ENCODE data around the gene AOPEP.
A peak's percentile ranks its signal among the peaks of the same experiment; 100 is the strongest.

Gene AOPEP

GRCh38 chr9:94860678-94861588 is 134.4 kb downstream of the AOPEP start:
- Histone ChIP-seq H3K4me3 (peak overlapping the region; percentile 38), H3K4me2 (peak overlapping the region; percentile 95), H3K9me3 (peaks cover 10% of the 10 kb centered on the region), H3K36me3 (no peaks in the 10 kb centered on the region; the same call in 1 of the 2 replicates), H3K9ac (peak overlapping the region; percentile 75), H3K27me3 (no peaks in the 10 kb centered on the region), H3K27ac (peak overlapping the region; percentile 94), H3K4me1 (peaks cover 82% of the 10 kb centered on the region), H4K20me1 (no peaks in the 10 kb centered on the region; the same call in 1 of the 2 replicates)
- TF ChIP-seq Cebpa-rat (IDR thresholded peaks at IDR 0.05) = peak; percentile 41; the same call in 1 of the 2 replicates

DNA sequence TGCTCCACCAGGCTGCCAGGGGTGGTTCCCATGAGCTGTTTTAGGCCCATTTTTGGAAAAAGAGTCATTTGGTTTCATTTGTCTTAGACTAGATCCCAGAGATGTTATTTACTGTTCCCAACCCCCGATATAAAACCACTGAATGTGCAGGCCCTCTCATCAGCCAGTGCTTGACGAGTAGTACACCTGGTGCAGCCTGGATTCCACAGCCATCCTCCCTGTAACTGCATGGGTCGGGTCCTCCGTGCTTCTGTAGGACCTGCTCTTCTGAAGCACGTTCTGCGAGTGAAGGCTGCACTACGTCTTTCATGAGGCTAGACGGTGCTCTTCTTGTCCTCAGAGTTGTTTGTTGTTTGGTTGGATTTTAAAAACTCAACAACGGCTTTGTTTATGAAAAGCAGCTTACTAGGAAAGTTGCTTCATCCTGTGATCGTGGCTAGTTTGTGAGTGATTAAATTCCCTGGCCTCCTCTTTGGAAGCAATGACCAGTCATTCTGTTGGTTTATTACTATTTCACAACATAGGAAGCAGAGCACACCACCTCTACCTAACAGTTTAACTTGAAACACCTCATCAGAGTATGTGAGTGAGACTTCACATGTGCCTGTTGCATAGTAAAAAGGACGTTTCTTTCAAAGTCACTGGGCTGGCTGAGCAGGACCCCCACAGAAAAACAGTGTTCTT is 135.2 kb downstream of the AOPEP start:
- no peaks in the 10 kb centered on the region; the same call in 1 of the 2 replicates for H4K20me1 ChIP-seq
- H3K4me3 ChIP-seq = peak overlapping the region; percentile 38
- TF ChIP-seq Cebpa-rat (IDR thresholded peaks at IDR 0.05) = no peak
- peak overlapping the region; percentile 94 for H3K27ac ChIP-seq
- peak overlapping the region; percentile 75 for H3K9ac ChIP-seq
- H3K4me1 ChIP-seq = peaks cover 84% of the 10 kb centered on the region
- peak overlapping the region; percentile 95 for H3K4me2 ChIP-seq
- no peaks in the 10 kb centered on the region for H3K27me3 ChIP-seq
- peaks cover 10% of the 10 kb centered on the region for H3K9me3 ChIP-seq
- H3K36me3 ChIP-seq = no peaks in the 10 kb centered on the region; the same call in 1 of the 2 replicates

GRCh38 chr9:94864196-94864595 is 137.7 kb downstream of the AOPEP start:
- peaks cover 82% of the 10 kb centered on the region for H3K4me1 ChIP-seq
- TF ChIP-seq Cebpa-rat (IDR thresholded peaks at IDR 0.05) = no peak
- peak overlapping the region; percentile 40; the same call in 1 of the 2 replicates for H3K27ac ChIP-seq
- no peaks in the 10 kb centered on the region for H3K9me3 ChIP-seq
- H3K4me3 ChIP-seq = no peak overlapping the region
- no peaks in the 10 kb centered on the region for H3K27me3 ChIP-seq
- H4K20me1 ChIP-seq = no peaks in the 10 kb centered on the region; the same call in 1 of the 2 replicates
- H3K4me2 ChIP-seq = peak overlapping the region; percentile 95
- no peak overlapping the region for H3K9ac ChIP-seq
- no peaks in the 10 kb centered on the region for H3K36me3 ChIP-seq

- H3K36me3 ChIP-seq = no peaks in the 10 kb centered on the region
- no peak overlapping the region for H3K9ac ChIP-seq
- no peaks in the 10 kb centered on the region; the same call in 1 of the 2 replicates for H3K9me3 ChIP-seq
- H3K27ac ChIP-seq = 0 out of 2 replicates have a peak overlapping the region, but pooled peaks have one; percentile 47
- peak overlapping the region; percentile 35 for H3K4me2 ChIP-seq
- peaks cover 74% of the 10 kb centered on the region for H3K4me1 ChIP-seq
- H3K4me3 ChIP-seq = no peak overlapping the region
- H4K20me1 ChIP-seq = no peaks in the 10 kb centered on the region; the same call in 1 of the 2 replicates
- H3K27me3 ChIP-seq = no peaks in the 10 kb centered on the region
- TF ChIP-seq Cebpa-rat (IDR thresholded peaks at IDR 0.05) = no peak
Observed at GRCh38 chr9:94864862-94865509, 138.5 kb downstream of the AOPEP start.

DNA sequence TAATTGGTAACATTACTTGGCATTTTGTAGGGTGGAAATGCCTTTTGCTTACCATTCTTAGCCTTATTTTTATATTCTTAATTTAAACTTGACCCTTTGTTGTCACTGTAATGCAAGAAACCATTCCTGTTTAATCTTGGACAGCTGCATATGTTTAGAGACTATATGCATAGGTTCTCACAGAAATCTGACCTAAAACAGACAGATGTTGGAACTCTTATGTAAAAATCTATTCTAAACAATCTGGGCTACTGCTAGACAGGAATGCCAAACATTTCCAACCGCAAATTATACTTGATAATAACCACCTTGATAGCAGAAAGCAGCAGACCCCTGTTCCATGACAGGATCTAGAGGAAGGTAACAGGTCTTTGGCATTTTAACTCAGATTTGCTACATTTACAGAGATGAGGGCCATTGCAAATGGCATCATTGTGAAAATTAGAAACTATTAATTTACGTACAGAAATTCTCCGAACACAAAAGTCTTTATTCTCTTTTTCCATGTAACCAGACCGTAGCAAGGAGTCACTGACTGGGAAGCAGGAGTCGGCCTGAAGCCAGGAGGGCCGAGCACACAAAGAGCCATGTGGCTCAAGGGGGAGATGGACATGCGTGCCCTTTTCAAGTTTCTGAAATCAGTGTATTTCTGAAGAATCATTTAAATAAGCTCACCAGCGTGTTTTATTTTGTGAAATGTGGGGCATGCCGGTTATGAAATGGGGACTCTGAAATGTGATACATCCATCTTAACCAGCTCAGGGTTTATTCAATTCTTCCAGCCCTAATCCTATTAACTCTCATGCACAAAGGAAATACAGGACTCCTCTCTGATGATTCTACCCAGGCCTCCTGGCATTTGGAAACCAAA is 139.3 kb downstream of the AOPEP start:
- Histone ChIP-seq H3K4me2 (peak overlapping the region; percentile 35), H3K36me3 (no peaks in the 10 kb centered on the region), H3K4me1 (peaks cover 70% of the 10 kb centered on the region), H3K9ac (no peak overlapping the region), H3K27me3 (no peaks in the 10 kb centered on the region), H3K9me3 (peaks cover 4% of the 10 kb centered on the region; the same call in 1 of the 2 replicates), H3K27ac (no peak overlapping the region), H3K4me3 (no peak overlapping the region), H4K20me1 (no peaks in the 10 kb centered on the region; the same call in 1 of the 2 replicates)
- no peak for TF ChIP-seq Cebpa-rat (IDR thresholded peaks at IDR 0.05)

DNA sequence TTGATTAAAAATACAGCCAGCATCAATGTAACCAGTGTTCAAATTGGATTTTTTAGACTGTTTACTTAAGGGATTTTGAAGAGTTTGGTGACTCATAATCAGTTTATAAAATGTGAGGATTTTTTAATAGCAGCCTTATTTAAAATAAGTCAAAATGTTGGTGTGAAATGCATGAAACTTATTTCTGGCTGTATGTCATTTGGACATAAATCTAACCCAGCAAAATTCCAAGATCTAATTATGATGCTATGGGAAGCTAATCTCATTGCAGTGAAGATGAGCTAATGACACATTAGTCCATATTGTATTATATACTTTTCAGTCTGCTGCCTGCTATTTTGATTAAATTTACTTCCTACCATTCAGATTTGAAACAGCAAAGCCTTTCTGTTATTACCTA is 140.3 kb downstream of the AOPEP start:
- Histone ChIP-seq H4K20me1 (no peaks in the 10 kb centered on the region; the same call in 1 of the 2 replicates), H3K4me1 (peaks cover 69% of the 10 kb centered on the region), H3K4me2 (no peak overlapping the region)

DNA sequence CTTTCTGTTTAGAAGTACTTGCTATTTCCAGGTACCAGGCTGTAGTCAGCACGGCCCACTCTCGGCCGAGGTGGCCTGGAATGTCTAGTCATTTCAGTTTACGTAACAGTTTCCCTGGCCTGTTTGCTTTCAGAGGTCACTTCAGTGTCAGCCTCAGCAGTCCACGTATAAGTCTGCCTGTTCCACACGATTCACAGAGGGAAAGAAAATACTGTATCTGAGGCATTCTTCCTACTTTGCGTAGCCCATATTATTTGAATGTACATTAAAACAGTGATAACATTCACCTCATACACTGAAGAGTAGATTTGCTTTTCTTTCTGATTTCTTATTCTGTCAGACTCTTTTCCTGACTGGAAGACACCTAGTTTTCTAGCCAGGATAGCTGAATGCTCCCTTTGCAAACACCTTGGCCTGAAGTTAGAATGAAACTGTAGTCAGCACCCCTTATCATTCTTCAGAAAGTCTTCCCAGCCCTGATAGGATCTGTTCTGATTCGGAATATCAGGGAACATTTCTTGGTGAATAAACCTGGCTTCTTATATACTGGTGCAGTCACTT is 140.9 kb downstream of the AOPEP start:
- Histone ChIP-seq H3K4me1 (peaks cover 63% of the 10 kb centered on the region), H3K27me3 (no peaks in the 10 kb centered on the region), H3K27ac (0 out of 2 replicates have a peak overlapping the region, but pooled peaks have one; percentile 34), H4K20me1 (no peaks in the 10 kb centered on the region), H3K36me3 (no peaks in the 10 kb centered on the region), H3K4me3 (no peak overlapping the region), H3K9ac (no peak overlapping the region), H3K4me2 (peak overlapping the region; percentile 33; the same call in 1 of the 2 replicates), H3K9me3 (peaks cover 16% of the 10 kb centered on the region)
- no peak for TF ChIP-seq Cebpa-rat (IDR thresholded peaks at IDR 0.05)

More for the DNA sequence above, 140.3 kb downstream of the AOPEP start:
- H3K27ac ChIP-seq = no peak overlapping the region
- H3K36me3 ChIP-seq = no peaks in the 10 kb centered on the region
- H3K9ac ChIP-seq = no peak overlapping the region
- H3K4me3 ChIP-seq = no peak overlapping the region
- H3K27me3 ChIP-seq = no peaks in the 10 kb centered on the region
- TF ChIP-seq Cebpa-rat (IDR thresholded peaks at IDR 0.05) = no peak
- peaks cover 13% of the 10 kb centered on the region for H3K9me3 ChIP-seq

GRCh38 chr9:94867842-94868312 is 141.4 kb downstream of the AOPEP start:
- TF ChIP-seq Cebpa-rat (IDR thresholded peaks at IDR 0.05) = no peak
- Histone ChIP-seq H3K36me3 (no peaks in the 10 kb centered on the region), H3K27me3 (no peaks in the 10 kb centered on the region), H3K4me3 (no peak overlapping the region), H3K4me2 (peak overlapping the region; percentile 33), H3K9ac (no peak overlapping the region), H4K20me1 (no peaks in the 10 kb centered on the region), H3K4me1 (peaks cover 62% of the 10 kb centered on the region), H3K27ac (no peak overlapping the region), H3K9me3 (peaks cover 16% of the 10 kb centered on the region)

All from BLaER1 (cell line).